Right lobe of liver (tissue), 6 donors: Measurements from ENCODE around the gene SYNRG. TPM values are rescaled to one million over a fixed set of nuclear protein-coding genes. Genes with fewer than 3 reads are reported as not detected.

Experiments
- ATAC-seq, 4 donors: fragments of 200-7000 bp; cut with Tn5 transposase; one replicate each; pipeline ENCODE4 v1.9.1; 2020; ENCODE audit warnings: mild to moderate bottlenecking in 4 of 4, moderate library complexity in 4 of 4
- DNase-seq, 3 donors: peaks; one replicate each; pipeline ENCODE4 v3.0.0-alpha.2; 2020
- H3K27ac ChIP-seq, 3 donors: fragments of 200-600 bp; one replicate each; pipeline ENCODE4 v1.8.0; 2022
- H3K27me3 ChIP-seq, 2 donors: fragments of 200-600 bp; one replicate each; pipeline ENCODE4 v1.8.0; 2022
- H3K36me3 ChIP-seq, 4 donors: fragments of 200-600 bp; sonication (generic) in 1 of 4; one replicate each; pipeline versions ENCODE4 v1.5.1 to v1.8.0; 2017 to 2022; ENCODE audit warnings: control low read depth in 1 of 4
- H3K4me1 ChIP-seq, 4 donors: fragments of 200-600 bp; sonication (generic) in 1 of 4; one replicate each; pipeline versions ENCODE4 v1.5.1 to v1.8.0; 2017 to 2022; ENCODE audit warnings: control low read depth in 1 of 4
- H3K4me3 ChIP-seq, 3 donors: fragments of 200-600 bp; one replicate each; pipeline ENCODE4 v1.8.0; 2022
- H3K9me3 ChIP-seq, 4 donors: fragments of 200-600 bp; sonication (generic) in 1 of 4; one replicate each; pipeline versions ENCODE4 v1.5.1 to v1.8.0; 2017 to 2022; ENCODE audit warnings: control low read depth in 1 of 4
- CTCF ChIP-seq, 4 donors: fragments of 200-600 bp in 3 of 4; fragments of 450-650 bp in 1 of 4; IDR thresholded peaks; one replicate each; pipeline versions ENCODE4 v1.5.1 to v1.8.0; 2016 to 2022; ENCODE audit warnings: antibody characterized with exemption in 4 of 4, mild to moderate bottlenecking in 2 of 4
- POLR2A ChIP-seq: fragments of 450-650 bp; IDR thresholded peaks from one replicate; pipeline ENCODE4 v1.6.1; 2017; ENCODE audit warnings: antibody characterized with exemption, mild to moderate bottlenecking
- WGBS: methylation state at CpG from one replicate; pipeline ENCODE4 v1.1.6; 2018; ENCODE audit warnings: low coverage, low lambda C conversion rate; ENCODE audit not compliant: insufficient coverage; ENCODE audit errors: missing lambda C conversion rate; 5-methylcytosine and 5-hydroxymethylcytosine counted together
- intact Hi-C, 2 donors: fragments of 100-400 bp; cut with DNase I; formaldehyde crosslinking; loops; one replicate each; pipeline versions ENCODE4 v1.11.2 to v1.14.1; 2022
- total RNA-seq, 6 experiments: library from RNA; depleted of rRNA in 2 of 6; stranded (reverse); fragments of >200 nt in 2 of 6; fragmentation: NEBNext Ultra II Directional in 3 of 6; extraction: Animal tissue kit (Norgen Biotek cat#: 25700) in 3 of 6; gene quantifications; one replicate each; pipeline versions ENCODE4 v1.1.0 to v1.2.4, GENCODE V29; 2016 to 2023
- donor health status: DM: no; HTN: yes; CAD: no.
- donor health status: DM: no; HTN: no; CAD: no.
- donor health status: DM: no; HTN: no; CAD: no.
- donor health status: DM: no; HTN: yes; CAD: no.
- donor health status: DM: no; HTN: yes; CAD: no.

Gene SYNRG
- total RNA-seq, 6 experiments from 2014 or later = 9.0 to 16.2 (median 15.0) TPM

- intact Hi-C loops = no loop called here
- no peak overlapping the region for H3K4me3 ChIP-seq
- TF ChIP-seq CTCF (IDR thresholded peaks at IDR 0.05) = no peak
- no peak for TF ChIP-seq POLR2A
- no peak overlapping the region for H3K27ac ChIP-seq
- H3K27me3 ChIP-seq = no peaks in the 10 kb centered on the region
- DNase-seq (no peak), ATAC-seq (no peak)
- peaks cover 0 to 10% (median 5%) of the 10 kb centered on the region in 4 donors for H3K36me3 ChIP-seq
- H3K4me1 ChIP-seq = no peaks in the 10 kb centered on the region
- H3K9me3 ChIP-seq = no peaks in the 10 kb centered on the region
- WGBS = 57% methylated on average over 1 of the region's 1 CpG
Observed at GRCh38 chr17:37547986-37548385, 61.2 kb downstream of the SYNRG start.

- TF ChIP-seq CTCF (IDR thresholded peaks at IDR 0.05) (no peak), POLR2A (no peak)
- H3K36me3 ChIP-seq = peaks cover 0 to 13% (median 8%) of the 10 kb centered on the region in 4 donors
- intact Hi-C loops = no loop called here
- 69% methylated on average over 3 of the region's 3 CpGs for WGBS
- no peaks in the 10 kb centered on the region for H3K9me3 ChIP-seq
- no peaks in the 10 kb centered on the region for H3K27me3 ChIP-seq
- DNase-seq (no peak), ATAC-seq (no peak)
- no peaks in the 10 kb centered on the region for H3K4me1 ChIP-seq
- H3K27ac ChIP-seq = no peak overlapping the region
- H3K4me3 ChIP-seq = no peak overlapping the region
Observed at GRCh38 chr17:37546302-37546701, 62.9 kb downstream of the SYNRG start.

GRCh38 chr17:37545486-37545885 is 63.7 kb downstream of the SYNRG start:
- Histone ChIP-seq H3K9me3 (no peaks in the 10 kb centered on the region), H3K4me3 (no peak overlapping the region), H3K27ac (no peak overlapping the region), H3K27me3 (no peaks in the 10 kb centered on the region), H3K36me3 (peaks cover 0 to 20% (median 11%) of the 10 kb centered on the region in 4 donors), H3K4me1 (no peaks in the 10 kb centered on the region)
- ATAC-seq = no peak
- TF ChIP-seq POLR2A (no peak), CTCF (IDR thresholded peaks at IDR 0.05) (no peak)
- WGBS = 100% methylated on average over 2 of the region's 2 CpGs
- intact Hi-C loops = no loop called here
- DNase-seq = no peak

GRCh38 chr17:37543637-37544052 is 65.6 kb downstream of the SYNRG start:
- no peaks in the 10 kb centered on the region for H3K4me1 ChIP-seq
- H3K27me3 ChIP-seq = no peaks in the 10 kb centered on the region
- H3K36me3 ChIP-seq = peaks cover 0 to 38% (median 21%) of the 10 kb centered on the region in 4 donors
- no peak overlapping the region for H3K27ac ChIP-seq
- WGBS = 83% methylated on average over 2 of the region's 2 CpGs
- ATAC-seq = no peak
- intact Hi-C loops = no loop called here
- TF ChIP-seq POLR2A = no peak
- no peak for TF ChIP-seq CTCF (IDR thresholded peaks at IDR 0.05)
- H3K4me3 ChIP-seq = no peak overlapping the region
- DNase-seq = no peak
- no peaks in the 10 kb centered on the region for H3K9me3 ChIP-seq
